ENCODE data around the gene ZFP36.

GRCh38 chr19:39390451-39390750 lies 16.2 kb upstream of the ZFP36 start:
- no peak for TF ChIP-seq CTCF (IDR thresholded peaks at IDR 0.05)
- TF ChIP-seq POLR2A (IDR thresholded peaks at IDR 0.05), result no peak
